Measurements from ENCODE around the gene GLT6D1. TPM values are rescaled to one million over a fixed set of nuclear protein-coding genes. Genes with fewer than 3 reads are reported as not detected.

Gene GLT6D1
- total and polyA plus RNA-seq, 2 of the 13 experiments (the other 11 are each of a cell fraction or from before 2014, with no cell fraction given), result not detected

DNA sequence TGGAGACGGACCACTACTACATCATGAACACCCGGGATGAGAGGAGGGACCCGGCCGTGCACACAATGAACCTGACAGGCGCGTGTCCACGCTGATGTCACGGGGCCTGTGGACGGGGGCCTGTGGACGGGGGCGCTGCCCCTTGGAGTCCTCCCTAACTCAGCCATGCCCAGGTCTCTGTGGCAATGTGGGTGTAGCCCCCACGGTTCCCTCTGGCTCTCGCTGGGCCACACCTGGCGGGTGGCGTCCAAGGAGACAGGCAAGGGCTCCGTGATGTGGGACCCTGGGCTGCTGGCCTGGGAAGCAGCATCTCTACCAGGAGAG is 55.7 kb downstream of the GLT6D1 start (continued):
- no peak for TF ChIP-seq PBX2 (CRISPR knock-in tag; IDR thresholded peaks at IDR 0.05)

- intact Hi-C loops (cut with micrococcal nuclease; ENCODE audit: unreplicated experiment) (no loop called here), in situ Hi-C loops (cut with HindIII; ENCODE audit: extremely low pct_ligation_motif_present, low pct_unique_long_range_greater_than_20kb) (no loop called here)
- H3K4me3 ChIP-seq (replicated peaks in 1 of 3; ENCODE audit: insufficient read depth in 1 of 3, low read depth in 2 of 3, low read length in 3 of 3), result no peak overlapping the region
- WGBS (ENCODE audit: low lambda C conversion rate), result 4% methylated on average over 4 of the region's 19 CpGs
- TF ChIP-seq ZNF296 (CRISPR knock-in tag; conservative IDR thresholded peaks at IDR 0.05), result no peak
- no peak for TF ChIP-seq NR2F6 (IDR thresholded peaks at IDR 0.05)
- 0 out of 2 replicates have a peak, but pooled peaks have one; percentile 9 for TF ChIP-seq NR2F6 (CRISPR knock-in tag; IDR thresholded peaks at IDR 0.05)
- 0 out of 4 replicates have a peak, but pooled peaks have one; percentile 17 to 22 for TF ChIP-seq NR2F1 (CRISPR knock-in tag; IDR thresholded peaks at IDR 0.05)
- POLR2A ChIA-PET, result no interaction called here
- no peak overlapping the region for H2AFZ ChIP-seq (ENCODE audit: low read length)
- no peak for DNase-seq (ENCODE audit: low spot score)
- H3K79me2 ChIP-seq (ENCODE audit: insufficient read depth, low read length), result no peaks in the 10 kb centered on the region
- H3K36me3 ChIP-seq (replicated peaks in 1 of 2; ENCODE audit: control insufficient read depth in 1 of 2, insufficient read depth in 2 of 2, low read length in 2 of 2), result no peaks in the 10 kb centered on the region
- FAIRE-seq, result no peak
- H3K9ac ChIP-seq (ENCODE audit: insufficient read depth, low read depth, low read length), result no peak overlapping the region
- CTCF ChIA-PET (ENCODE audit: low intra/inter-chr PET ratio, low total read pairs), result no interaction called here
- no peaks in the 10 kb centered on the region for H3K9me3 ChIP-seq (ENCODE audit: low read length)
- no peak overlapping the region for H3K27ac ChIP-seq (ENCODE audit: extremely low read length, insufficient read depth, low read length)
- no peaks in the 10 kb centered on the region for H3K4me1 ChIP-seq (ENCODE audit: insufficient read depth, low read length)
- no peak overlapping the region for H3K4me2 ChIP-seq (ENCODE audit: low read depth, low read length)
- BruUV-seq (replicated peaks), result no TSS peak
- H3K27me3 ChIP-seq (ENCODE audit: control insufficient read depth in 1 of 2, insufficient read depth in 2 of 2, low read length in 2 of 2), result peaks cover 1 to 51% of the 10 kb centered on the region in 2 experiments; a peak in 3 of 5 replicates
- ATAC-seq, result no peak
- H4K20me1 ChIP-seq (ENCODE audit: insufficient read depth, low read length), result no peaks in the 10 kb centered on the region
These were observed 56.2 kb downstream of the GLT6D1 start for GRCh38 chr9:135582966-135583687.

DNA sequence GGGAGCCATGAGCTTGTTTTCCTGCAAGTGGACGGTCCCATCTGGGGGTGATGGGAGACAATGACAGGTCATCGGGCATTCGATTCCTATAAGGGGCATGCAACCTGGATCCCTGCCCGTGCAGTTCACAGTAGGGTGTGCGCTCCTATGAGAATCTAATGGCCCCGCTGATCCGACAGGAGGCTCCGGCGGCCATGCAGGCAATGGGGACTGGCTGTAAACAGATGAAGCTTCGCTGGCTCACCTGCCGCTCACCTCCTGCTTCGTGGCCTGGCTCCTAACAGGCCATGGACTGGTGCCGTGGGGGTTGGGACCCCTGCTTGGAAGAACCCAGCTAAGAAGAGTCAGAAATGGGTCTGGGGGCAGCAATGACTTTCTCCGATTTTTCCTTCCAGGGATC is 56.8 kb downstream of the GLT6D1 start:
- Histone ChIP-seq H3K27ac (ENCODE audit: extremely low read length, insufficient read depth, low read length) (no peak overlapping the region), H4K20me1 (ENCODE audit: insufficient read depth, low read length) (no peaks in the 10 kb centered on the region), H2AFZ (ENCODE audit: low read length) (no peak overlapping the region), H3K4me3 (replicated peaks in 1 of 3; ENCODE audit: insufficient read depth in 1 of 3, low read depth in 2 of 3, low read length in 3 of 3) (no peak overlapping the region), H3K79me2 (ENCODE audit: insufficient read depth, low read length) (no peaks in the 10 kb centered on the region), H3K9ac (ENCODE audit: insufficient read depth, low read depth, low read length) (no peak overlapping the region), H3K9me3 (ENCODE audit: low read length) (no peaks in the 10 kb centered on the region), H3K4me1 (ENCODE audit: insufficient read depth, low read length) (no peaks in the 10 kb centered on the region), H3K27me3 (ENCODE audit: control insufficient read depth in 1 of 2, insufficient read depth in 2 of 2, low read length in 2 of 2) (peaks cover 1 to 52% of the 10 kb centered on the region in 2 experiments; a peak in 3 of 5 replicates), H3K36me3 (replicated peaks in 1 of 2; ENCODE audit: control insufficient read depth in 1 of 2, insufficient read depth in 2 of 2, low read length in 2 of 2) (no peaks in the 10 kb centered on the region), H3K4me2 (ENCODE audit: low read depth, low read length) (no peak overlapping the region)
- intact Hi-C loops (cut with micrococcal nuclease; ENCODE audit: unreplicated experiment) (no loop called here), in situ Hi-C loops (cut with HindIII; ENCODE audit: extremely low pct_ligation_motif_present, low pct_unique_long_range_greater_than_20kb) (no loop called here)
- CTCF ChIA-PET (ENCODE audit: low intra/inter-chr PET ratio, low total read pairs), result no interaction called here
- no peak for FAIRE-seq
- no TSS peak for BruUV-seq (replicated peaks)
- WGBS (ENCODE audit: low lambda C conversion rate), result 7% methylated on average over 10 of the region's 14 CpGs
- ATAC-seq, result no peak
- no peak for DNase-seq (ENCODE audit: low spot score)
- POLR2A ChIA-PET, result no interaction called here
- TF ChIP-seq NR2F2 (IDR thresholded peaks at IDR 0.05; ENCODE audit: borderline replicate concordance, low read depth), result no peak
- TF ChIP-seq RCOR2 (CRISPR knock-in tag; IDR thresholded peaks at IDR 0.05), result no peak
- TF ChIP-seq ZXDC (CRISPR knock-in tag; IDR thresholded peaks at IDR 0.05), result no peak
- TF ChIP-seq JUNB (CRISPR knock-in tag; IDR thresholded peaks at IDR 0.05; ENCODE audit: borderline replicate concordance), result no peak
- no peak for TF ChIP-seq ATF7 (IDR thresholded peaks at IDR 0.05)
- no peak for TF ChIP-seq ATF7 (CRISPR knock-in tag; IDR thresholded peaks at IDR 0.05)
- no peak for TF ChIP-seq FOXK2 (IDR thresholded peaks at IDR 0.05)
- no peak for TF ChIP-seq FOXM1 (CRISPR knock-in tag; IDR thresholded peaks at IDR 0.05)
